GM20000 (cell line): ENCODE measurements around the gene PSME3.
A peak's percentile ranks its signal among the peaks of the same experiment; 100 is the strongest.

Experiments
- DNase-seq: peaks from one replicate; pipeline ENCODE4 v3.0.0; 2012; ENCODE audit warnings: low spot score
- CTCF ChIP-seq: IDR thresholded peaks from 2 replicates; pipeline ENCODE4 v1.5.1; 2012; ENCODE audit warnings: mild to moderate bottlenecking, control low read depth; ENCODE audit errors: extremely low read depth, missing control alignments

Gene PSME3

GRCh38 chr17:42835732-42836131 is 2.5 kb downstream of the PSME3 start:
- no peak for DNase-seq

DNA sequence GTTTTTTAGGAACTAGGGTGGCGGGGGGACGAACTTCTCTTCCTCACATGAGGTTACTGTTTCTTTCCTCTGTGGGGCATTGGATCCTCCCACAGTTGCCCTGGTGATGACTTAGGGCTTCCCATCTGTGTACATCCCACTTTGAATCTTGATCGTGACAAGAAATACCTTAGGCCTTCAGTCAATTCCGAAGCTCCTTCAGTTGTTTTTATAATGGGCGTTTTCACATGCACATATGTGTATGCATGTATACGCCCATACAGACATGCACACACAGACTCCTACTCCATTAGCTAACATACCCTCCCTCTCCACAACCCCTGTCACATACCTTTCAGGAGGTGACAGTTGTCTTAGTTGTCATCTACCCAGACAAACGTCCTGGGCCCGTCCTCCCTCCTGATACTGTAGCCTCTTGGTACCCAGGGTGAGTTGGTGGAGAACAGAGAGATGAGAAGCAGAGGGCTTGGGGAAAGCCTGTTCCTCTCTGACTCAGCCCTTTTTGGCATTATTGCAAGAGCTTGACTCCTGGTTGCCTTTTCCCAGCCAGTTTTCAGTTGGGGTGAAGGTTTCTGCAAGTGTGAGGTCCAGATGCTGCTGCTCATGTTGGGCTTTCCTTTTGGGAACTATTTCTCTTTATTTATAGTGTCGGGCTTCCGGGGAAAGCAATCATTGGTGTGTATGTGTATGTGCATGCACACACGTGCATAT is 8.9 kb downstream of the PSME3 start:
- TF ChIP-seq CTCF, result no peak
- DNase-seq, result no peak

More at GRCh38 chr17:42835732-42836131, 2.5 kb downstream of the PSME3 start:
- TF ChIP-seq CTCF, result no peak

DNA sequence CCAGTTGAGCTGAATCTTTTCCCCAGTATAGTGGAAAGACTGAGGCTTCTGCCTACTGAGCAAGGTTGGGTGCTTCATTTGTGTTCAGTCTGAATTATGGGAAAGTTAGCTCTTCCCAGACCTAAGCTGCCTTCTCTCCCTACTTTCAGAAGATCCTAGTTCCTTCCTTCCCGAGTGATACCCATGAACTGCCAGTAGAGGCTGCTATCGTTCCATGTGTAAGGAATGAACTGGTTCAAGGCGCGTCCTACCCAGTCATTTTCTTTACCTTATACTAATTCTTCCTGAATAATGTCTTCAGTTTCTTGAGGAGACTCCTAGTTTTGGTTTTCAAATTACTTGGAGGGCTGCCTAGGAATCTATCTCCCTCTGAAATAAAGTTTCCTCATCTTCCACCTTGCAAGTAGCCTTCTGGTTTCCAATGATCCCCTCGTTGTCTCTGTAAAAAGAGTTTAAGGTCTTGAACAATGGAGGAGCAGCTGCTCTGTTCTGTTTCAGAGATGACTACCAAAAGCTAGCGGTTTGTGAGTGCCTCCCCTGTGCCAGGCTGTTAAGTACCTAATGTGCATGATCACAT is 10.2 kb downstream of the PSME3 start:
- peak; percentile 43 for TF ChIP-seq CTCF
- peak; percentile 56 for DNase-seq

- no peak for DNase-seq
Measured at GRCh38 chr17:42844271-42844670, 11.1 kb downstream of the PSME3 start, which contains the start of gene AOC2. AOC2 (plus strand) TSS chr17:42844580; CDS start chr17:42844627, 47 bp downstream.

GRCh38 chr17:42844761-42845555 is 11.8 kb downstream of the PSME3 start:
- no peak for DNase-seq
- TF ChIP-seq CTCF, result no peak

More at GRCh38 chr17:42844271-42844670, 11.1 kb downstream of the PSME3 start, which contains the start of gene AOC2:
- TF ChIP-seq CTCF, result no peak

- no peak for TF ChIP-seq CTCF
- no peak for DNase-seq
Measured at GRCh38 chr17:42845556-42845917, 12.3 kb downstream of the PSME3 start.
